Gastroesophageal sphincter (tissue), 4 donors: ENCODE results near the gene SLC25A53. TPM values are rescaled to one million over a fixed set of nuclear protein-coding genes. Genes with fewer than 3 reads are reported as not detected.

Experiments
- ATAC-seq: fragments of 150-250 bp; one replicate; pipeline ENCODE4 v1.9.1; 2016; ENCODE audit warnings: mild to moderate bottlenecking, moderate library complexity
- H3K27ac ChIP-seq, 4 donors: fragments of 200-600 bp; sonication (generic) in 3 of 4; 1 replicate in 3 of 4; 2 replicates in 1 of 4; pipeline ENCODE4 v1.5.1; 2016 to 2019
- H3K27me3 ChIP-seq: fragments of 200-600 bp; sonication (generic); one replicate; pipeline ENCODE4 v1.5.1; 2019
- H3K36me3 ChIP-seq, 2 donors: fragments of 200-600 bp; sonication (generic); one replicate each; pipeline ENCODE4 v1.5.1; 2019; ENCODE audit warnings: control low read depth in 1 of 2
- H3K4me1 ChIP-seq, 3 donors: fragments of 200-600 bp; sonication (generic); 1 replicate in 2 of 3; 2 replicates in 1 of 3; pipeline ENCODE4 v1.5.1; 2016 to 2019; ENCODE audit warnings: control low read depth in 2 of 3
- H3K4me3 ChIP-seq, 2 donors: fragments of 200-600 bp; sonication (generic); one replicate each; pipeline ENCODE4 v1.5.1; 2019; ENCODE audit warnings: mild to moderate bottlenecking in 1 of 2, moderate library complexity in 1 of 2
- H3K9me3 ChIP-seq, 3 donors: fragments of 200-600 bp; sonication (generic); one replicate each; pipeline ENCODE4 v1.5.1; 2017 to 2019; ENCODE audit warnings: control low read depth in 2 of 3
- EP300 ChIP-seq: sonication (generic); formaldehyde crosslinking; IDR thresholded peaks from one replicate; pipeline ENCODE4 v1.6.1; 2017; ENCODE audit warnings: antibody characterized with exemption, mild to moderate bottlenecking
- POLR2A ChIP-seq, 2 donors: fragments of 450-650 bp; IDR thresholded peaks; one replicate each; pipeline ENCODE4 v1.6.1; 2017; ENCODE audit warnings: antibody characterized with exemption in 2 of 2, mild to moderate bottlenecking in 2 of 2, moderate library complexity in 1 of 2
- POLR2AphosphoS5 ChIP-seq: sonication (generic); formaldehyde crosslinking; IDR thresholded peaks from one replicate; pipeline ENCODE4 v1.6.1; 2017; ENCODE audit warnings: antibody characterized with exemption
- WGBS, 2 donors: methylation state at CpG; one replicate each; pipeline ENCODE4 v1.1.5; 2018; ENCODE audit warnings: low coverage in 1 of 2; 5-methylcytosine and 5-hydroxymethylcytosine counted together
- total RNA-seq, 4 donors: library from RNA; depleted of rRNA; stranded (reverse); fragments of >200 nt; gene quantifications; one replicate each; pipeline ENCODE4 v1.1.0, GENCODE V29; 2016
- TF ChIP-seq, protein P1 (sequence below), 4 experiments: fragments of 200-600 bp in 2 of 4; fragments of 450-650 bp in 2 of 4; sonication (generic) in 1 of 4; IDR thresholded peaks; one replicate each; pipeline ENCODE4 v1.5.1; 2017 to 2019; ENCODE audit warnings: antibody characterized with exemption in 4 of 4, mild to moderate bottlenecking in 2 of 4, moderate library complexity in 2 of 4

Gene SLC25A53
- total RNA-seq, 4 donors from 2014 or later = 21.9 to 53.4 (median 30.3) TPM

DNA sequence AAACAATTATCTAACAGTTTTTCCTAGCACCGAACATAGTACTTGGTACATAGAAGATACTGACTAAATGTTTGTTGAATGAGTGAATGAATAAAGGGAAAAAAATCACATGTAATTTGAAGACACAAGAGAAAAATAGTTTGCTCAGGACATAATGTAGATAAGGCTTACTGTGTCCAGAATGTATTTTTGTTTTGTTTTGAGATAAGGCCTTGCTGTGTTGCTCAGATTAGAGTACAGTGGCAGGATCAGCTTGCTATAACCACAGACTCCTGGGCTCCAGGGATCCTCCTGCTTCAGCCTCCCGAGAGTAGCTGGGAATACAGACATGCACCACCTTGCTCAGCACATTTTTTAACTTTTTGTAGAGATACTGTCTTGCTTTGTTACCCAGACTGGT lies 16.0 kb upstream of the SLC25A53 start:
- no peak for TF ChIP-seq EP300
- no peak for TF ChIP-seq POLR2AphosphoS5
- TF ChIP-seq POLR2A (IDR thresholded peaks at IDR 0.05) = no peak
- TF ChIP-seq, protein P1, sequence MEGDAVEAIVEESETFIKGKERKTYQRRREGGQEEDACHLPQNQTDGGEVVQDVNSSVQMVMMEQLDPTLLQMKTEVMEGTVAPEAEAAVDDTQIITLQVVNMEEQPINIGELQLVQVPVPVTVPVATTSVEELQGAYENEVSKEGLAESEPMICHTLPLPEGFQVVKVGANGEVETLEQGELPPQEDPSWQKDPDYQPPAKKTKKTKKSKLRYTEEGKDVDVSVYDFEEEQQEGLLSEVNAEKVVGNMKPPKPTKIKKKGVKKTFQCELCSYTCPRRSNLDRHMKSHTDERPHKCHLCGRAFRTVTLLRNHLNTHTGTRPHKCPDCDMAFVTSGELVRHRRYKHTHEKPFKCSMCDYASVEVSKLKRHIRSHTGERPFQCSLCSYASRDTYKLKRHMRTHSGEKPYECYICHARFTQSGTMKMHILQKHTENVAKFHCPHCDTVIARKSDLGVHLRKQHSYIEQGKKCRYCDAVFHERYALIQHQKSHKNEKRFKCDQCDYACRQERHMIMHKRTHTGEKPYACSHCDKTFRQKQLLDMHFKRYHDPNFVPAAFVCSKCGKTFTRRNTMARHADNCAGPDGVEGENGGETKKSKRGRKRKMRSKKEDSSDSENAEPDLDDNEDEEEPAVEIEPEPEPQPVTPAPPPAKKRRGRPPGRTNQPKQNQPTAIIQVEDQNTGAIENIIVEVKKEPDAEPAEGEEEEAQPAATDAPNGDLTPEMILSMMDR (IDR thresholded peaks at IDR 0.05) = no peak
- H3K27me3 ChIP-seq = no peaks in the 10 kb centered on the region
- peaks cover 0 to 6% of the 10 kb centered on the region in 2 donors for H3K36me3 ChIP-seq
- WGBS, 2 donors = 80 to 100% methylated on average over 1 to 2 of the region's 2 CpGs
- no peaks in the 10 kb centered on the region for H3K9me3 ChIP-seq
- H3K4me1 ChIP-seq = peaks cover 0 to 31% (median 0%) of the 10 kb centered on the region in 3 donors
- no peak overlapping the region for H3K27ac ChIP-seq
- ATAC-seq = no peak
- no peak overlapping the region for H3K4me3 ChIP-seq

DNA sequence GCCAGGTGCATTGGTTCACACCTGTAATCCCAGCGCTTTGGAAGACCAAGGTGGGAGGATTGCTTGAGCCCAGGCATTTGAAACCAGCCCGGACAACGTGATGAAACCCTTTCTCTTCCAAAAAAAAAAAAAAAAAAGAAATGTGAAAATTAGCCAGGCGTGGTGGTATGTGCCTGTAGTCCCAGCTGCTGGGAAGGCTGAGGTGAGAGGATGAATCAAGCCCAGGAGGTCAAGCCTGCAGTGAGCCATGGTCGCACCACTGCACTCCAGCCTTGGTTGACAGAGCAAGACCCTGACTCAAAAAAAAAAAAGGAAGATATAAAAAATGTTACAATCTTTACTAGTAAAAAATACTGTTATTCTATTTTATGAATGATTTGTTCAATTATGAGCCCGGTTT lies 15.3 kb upstream of the SLC25A53 start:
- Histone ChIP-seq H3K36me3 (peaks cover 0 to 6% of the 10 kb centered on the region in 2 donors), H3K27ac (no peak overlapping the region), H3K9me3 (no peaks in the 10 kb centered on the region), H3K4me3 (no peak overlapping the region), H3K4me1 (peaks cover 0 to 36% (median 0%) of the 10 kb centered on the region in 3 donors), H3K27me3 (no peaks in the 10 kb centered on the region)
- no peak for ATAC-seq
- TF ChIP-seq, protein P1 (IDR thresholded peaks at IDR 0.05) = no peak
- TF ChIP-seq POLR2A (IDR thresholded peaks at IDR 0.05) = no peak
- WGBS, 2 donors = 56 to 100% methylated on average over 1 to 6 of the region's 6 CpGs

DNA sequence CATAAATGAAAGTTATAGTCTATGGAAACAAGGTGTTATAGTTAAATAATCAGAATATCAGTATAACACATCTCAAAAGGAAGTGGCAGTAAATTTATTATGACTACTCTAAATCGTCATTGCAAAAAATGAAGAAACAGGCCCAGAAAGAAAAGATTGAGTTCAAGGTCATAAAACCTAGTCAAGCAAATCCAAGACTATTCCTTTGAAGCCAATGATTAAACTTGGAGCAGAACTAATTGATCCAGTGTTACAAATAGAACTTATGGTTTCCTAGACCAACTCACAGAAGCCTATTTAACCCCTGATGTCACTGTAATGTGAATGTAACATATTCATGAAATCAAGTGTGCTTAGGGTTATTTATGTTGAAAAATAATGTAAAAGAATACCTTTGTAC lies 11.3 kb upstream of the SLC25A53 start:
- Histone ChIP-seq H3K27ac (no peak overlapping the region), H3K36me3 (no peaks in the 10 kb centered on the region), H3K4me1 (peaks cover 0 to 41% (median 0%) of the 10 kb centered on the region in 3 donors), H3K9me3 (no peaks in the 10 kb centered on the region), H3K27me3 (no peaks in the 10 kb centered on the region), H3K4me3 (peak overlapping the region in 1 of 2 donors; percentile 82)
- no peak for ATAC-seq
- TF ChIP-seq POLR2A (IDR thresholded peaks at IDR 0.05) = no peak
- no peak for TF ChIP-seq POLR2AphosphoS5
- no peak for TF ChIP-seq EP300
- TF ChIP-seq, protein P1 (IDR thresholded peaks at IDR 0.05) = no peak
- WGBS, 2 donors = 11% methylated on average over 1 of the region's 1 CpG

DNA sequence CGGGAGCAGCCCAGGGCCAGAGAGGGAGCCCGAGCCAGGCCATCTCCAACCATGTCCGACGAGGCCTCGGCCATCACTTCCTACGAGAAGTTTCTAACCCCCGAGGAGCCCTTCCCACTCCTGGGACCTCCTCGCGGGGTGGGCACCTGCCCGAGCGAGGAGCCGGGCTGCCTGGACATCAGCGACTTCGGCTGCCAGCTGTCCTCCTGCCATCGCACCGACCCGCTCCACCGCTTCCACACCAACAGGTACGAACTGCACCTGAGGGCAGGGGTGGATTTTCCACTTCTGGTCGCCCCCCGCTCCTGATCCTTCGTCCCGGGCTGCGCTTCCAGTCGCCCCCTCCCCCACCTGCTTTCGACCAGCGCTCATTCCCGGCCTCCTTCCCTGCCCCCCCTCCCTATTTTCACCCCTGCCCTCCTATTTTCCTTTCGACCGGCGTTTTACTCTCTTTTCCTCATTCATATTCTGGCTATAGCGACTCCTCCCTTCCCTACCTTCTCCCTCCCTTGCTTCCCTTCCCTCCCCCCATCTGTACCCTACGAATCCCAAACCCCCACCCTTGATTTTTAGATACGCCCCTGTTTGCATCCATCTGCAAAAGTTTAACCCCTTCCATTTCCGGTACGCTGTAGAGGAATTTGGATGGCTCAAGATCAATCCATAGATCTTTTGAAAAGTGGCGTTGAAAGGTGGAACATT lies 10.1 kb upstream of the SLC25A53 start:
- H3K27me3 ChIP-seq = no peaks in the 10 kb centered on the region
- ATAC-seq = no peak
- H3K9me3 ChIP-seq = no peaks in the 10 kb centered on the region
- no peaks in the 10 kb centered on the region for H3K36me3 ChIP-seq
- H3K27ac ChIP-seq = peak overlapping the region; percentile 68 to 89 (median 85)
- no peak for TF ChIP-seq EP300
- no peak for TF ChIP-seq POLR2AphosphoS5
- TF ChIP-seq, protein P1 (IDR thresholded peaks at IDR 0.05) = no peak
- TF ChIP-seq POLR2A (IDR thresholded peaks at IDR 0.05) = no peak
- peaks cover 0 to 41% (median 0%) of the 10 kb centered on the region in 3 donors for H3K4me1 ChIP-seq
- 2 to 33% methylated on average over 9 to 19 of the region's 37 CpGs for WGBS, 2 donors
- H3K4me3 ChIP-seq = peak overlapping the region; percentile 82 to 87
